HG03139 (cell line): Measurements from ENCODE around the gene HOXD3.

Experiments
- ATAC-seq: cut with Tn5 transposase; IDR thresholded peaks from one replicate; pipeline ENCODE4 v1.9.1; 2021; ENCODE audit not compliant: unreplicated experiment

HOXD3 gene

GRCh38 chr2:176121190-176122051 lies 35.7 kb upstream of the HOXD3 start:
- no peak for ATAC-seq

- no peak for ATAC-seq
Measured at GRCh38 chr2:176122052-176122682, 34.9 kb upstream of the HOXD3 start.

GRCh38 chr2:176122683-176123410 lies 34.3 kb upstream of the HOXD3 start, which contains the start of gene HOXD9:
Gene HOXD9 (plus strand): TSS chr2:176122719. CDS start chr2:176122769, 50 bp downstream.
- ATAC-seq, result no peak

- ATAC-seq, result no peak
Measured at GRCh38 chr2:176123411-176124109, 33.5 kb upstream of the HOXD3 start.

GRCh38 chr2:176124110-176124946 lies 32.8 kb upstream of the HOXD3 start:
- no peak for ATAC-seq

GRCh38 chr2:176124947-176125771 lies 31.9 kb upstream of the HOXD3 start:
- ATAC-seq, result no peak

- no peak for ATAC-seq
Measured at GRCh38 chr2:176125772-176126054, 31.4 kb upstream of the HOXD3 start.

- ATAC-seq, result no peak
Measured at GRCh38 chr2:176126929-176127773, 30.0 kb upstream of the HOXD3 start.

GRCh38 chr2:176127774-176128072 lies 29.4 kb upstream of the HOXD3 start:
- ATAC-seq, result no peak

GRCh38 chr2:176128172-176128981 lies 28.7 kb upstream of the HOXD3 start:
- no peak for ATAC-seq

GRCh38 chr2:176128982-176129796 lies 27.9 kb upstream of the HOXD3 start, which contains the start of gene HOXD8:
Gene HOXD8 (plus strand): TSS chr2:176129705. CDS start chr2:176130367, 662 bp downstream.
- ATAC-seq, result no peak

GRCh38 chr2:176129813-176130146 lies 27.3 kb upstream of the HOXD3 start:
- ATAC-seq, result no peak

GRCh38 chr2:176130147-176130956 lies 26.8 kb upstream of the HOXD3 start:
- ATAC-seq, result no peak

GRCh38 chr2:176130957-176131847 lies 25.9 kb upstream of the HOXD3 start:
- ATAC-seq, result no peak

GRCh38 chr2:176131848-176132158 lies 25.3 kb upstream of the HOXD3 start:
- no peak for ATAC-seq
